K562 (cell line): ENCODE measurements around the gene SLC15A1. TPM values are rescaled to one million over a fixed set of nuclear protein-coding genes. Genes with fewer than 3 reads are reported as not detected.

Experiments used
- ATAC-seq: fragments of 200-7000 bp; cut with Tn5 transposase; 3 replicates; pipeline ENCODE4 v1.9.1; 2020; ENCODE audit warnings: moderate library complexity
- BruUV-seq: library from RNA; stranded (reverse); fragments of 400-500 nt; replicated peaks from 2 replicates; lab custom pipeline; 2021; lab: Mats Ljungman, UMichigan
- CTCF ChIA-PET: fragments of 300-600 bp; formaldehyde crosslinking; extraction: SDS; loops from one replicate; lab custom pipeline; 2021; ENCODE audit warnings: low intra/inter-chr PET ratio; lab: Yijun Ruan, JAX
- POLR2A ChIA-PET: fragments of 300-600, 350-650 bp; sonication (Branson Sonifier 250); formaldehyde crosslinking; extraction: SDS; loops from one replicate; lab custom pipeline; 2021; ENCODE audit warnings: antibody characterized with exemption, inconsistent platforms; lab: Yijun Ruan, JAX
- DNase-seq, 4 experiments: peaks; one replicate each; pipeline versions ENCODE4 v3.0.0 to v3.0.0-alpha.2; 2011 to 2018; ENCODE audit warnings: low spot score in 3 of 4, mixed read lengths in 3 of 4; ENCODE audit errors: extremely low read depth in 1 of 4
- FAIRE-seq: peaks from 2 replicates; lab custom pipeline; 2011; peaks lifted over from hg19 to GRCh38; lab: Jason Lieb, UNC
- H2AFZ ChIP-seq: 2 replicates; pipeline ENCODE4 v1.6.0; 2011; ENCODE audit warnings: low read depth, low read length, control low read depth, inconsistent platforms
- H3K27ac ChIP-seq: fragments of 200-600 bp; 3 replicates; pipeline ENCODE4 v1.8.0; 2011; ENCODE audit warnings: low read depth, mild to moderate bottlenecking, control low read depth, inconsistent platforms, low read length, moderate library complexity, mixed read lengths; ENCODE audit errors: extremely low read depth
- H3K27me3 ChIP-seq, 2 experiments: fragments of 300-600 bp in 1 of 2; 2 replicates in 1 of 2; 3 replicates in 1 of 2; pipeline versions ENCODE4 v1.6.0 to v1.8.0; 2011; ENCODE audit warnings: inconsistent platforms in 2 of 2, low read length in 2 of 2, mild to moderate bottlenecking in 1 of 2, mixed read lengths in 1 of 2, moderate library complexity in 1 of 2; ENCODE audit not compliant: control insufficient read depth in 2 of 2, insufficient read depth in 2 of 2
- H3K36me3 ChIP-seq: fragments of 300-600 bp; 3 replicates; pipeline ENCODE4 v1.8.0; 2011; ENCODE audit warnings: mild to moderate bottlenecking, low read length, inconsistent platforms; ENCODE audit not compliant: control insufficient read depth, insufficient read depth
- H3K4me1 ChIP-seq, 2 experiments: fragments of 200-600 bp in 1 of 2; replicated peaks in 1 of 2; 2 replicates in 1 of 2; 3 replicates in 1 of 2; pipeline versions ENCODE4 v1.5.1 to v1.8.0; 2011; ENCODE audit warnings: inconsistent platforms in 2 of 2, low read length in 2 of 2, mild to moderate bottlenecking in 1 of 2, mixed read lengths in 1 of 2, moderate library complexity in 1 of 2; ENCODE audit not compliant: control insufficient read depth in 2 of 2, insufficient read depth in 2 of 2
- H3K4me2 ChIP-seq: 2 replicates; pipeline ENCODE4 v1.6.1; 2011; ENCODE audit warnings: low read length, control low read depth, inconsistent platforms, mixed read lengths; ENCODE audit not compliant: insufficient read depth
- H3K4me3 ChIP-seq: fragments of 200-600 bp; sonication (generic), shearing (Covaris generic); 2 replicates; pipeline ENCODE4 v1.5.1; 2016; ENCODE audit warnings: control low read depth, inconsistent platforms
- H3K79me2 ChIP-seq: fragments of 200-600 bp; 3 replicates; pipeline ENCODE4 v1.8.0; 2011; ENCODE audit warnings: low read length, inconsistent platforms; ENCODE audit not compliant: control insufficient read depth, insufficient read depth
- H3K9ac ChIP-seq, 2 experiments: 2 replicates each; pipeline versions ENCODE4 v1.6.0 to v1.6.1; 2011; ENCODE audit warnings: low read depth in 2 of 2, low read length in 2 of 2, control low read depth in 1 of 2, inconsistent platforms in 1 of 2, mild to moderate bottlenecking in 1 of 2, mixed read lengths in 1 of 2; ENCODE audit not compliant: insufficient read depth in 1 of 2
- H3K9me1 ChIP-seq: one replicate; pipeline ENCODE4 v1.6.0; 2011; ENCODE audit warnings: inconsistent platforms, mild to moderate bottlenecking, low read length, moderate library complexity; ENCODE audit not compliant: control insufficient read depth, insufficient read depth
- H3K9me3 ChIP-seq: replicated peaks from 2 replicates; pipeline ENCODE4 v1.5.1; 2011; ENCODE audit warnings: low read depth, low read length, inconsistent platforms; ENCODE audit not compliant: control insufficient read depth, insufficient read depth
- H4K20me1 ChIP-seq: replicated peaks from 2 replicates; pipeline ENCODE4 v1.6.1; 2011; ENCODE audit warnings: low read length, inconsistent platforms, mixed read lengths; ENCODE audit not compliant: control insufficient read depth, insufficient read depth
- GABPA ChIP-seq: fragments of 200-800 bp; sonication (Bioruptor generic); conservative IDR thresholded peaks from 2 replicates; pipeline ENCODE4 v1.6.1; 2016; ENCODE audit warnings: low read depth, missing genetic modification characterization, missing compliant biosample characterization
- MAFG ChIP-seq: fragments of 450-650 bp; conservative IDR thresholded peaks from 2 replicates; pipeline ENCODE4 v1.6.1; 2016; ENCODE audit warnings: missing genetic modification characterization, missing compliant biosample characterization
- MIER1 ChIP-seq: fragments of 450-650 bp; IDR thresholded peaks from 2 replicates; pipeline ENCODE4 v1.6.1; 2016; ENCODE audit warnings: antibody characterized with exemption, mild to moderate bottlenecking, low read depth
- NELFE ChIP-seq: IDR thresholded peaks from 2 replicates; pipeline ENCODE4 v1.6.1; 2011; ENCODE audit warnings: mild to moderate bottlenecking; ENCODE audit not compliant: insufficient read depth, insufficient read length
- ZNF197 ChIP-seq: fragments of 200-800 bp; sonication (Bioruptor generic); IDR thresholded peaks from 2 replicates; pipeline ENCODE4 v1.6.1; 2016; ENCODE audit warnings: low read depth, missing genetic modification characterization, missing compliant biosample characterization
- WGBS: fragments of 100-300 bp; shearing (Covaris generic); methylation state at CpG from one replicate; pipeline ENCODE4 v1.1.6; 2016; ENCODE audit warnings: low coverage, mixed read lengths; ENCODE audit not compliant: insufficient coverage; ENCODE audit errors: missing lambda C conversion rate; 5-methylcytosine and 5-hydroxymethylcytosine counted together
- in situ Hi-C: fragments of 300-500 bp; cut with MboI; formaldehyde crosslinking; loops from 4 replicates; pipeline ENCODE4 v1.15.0; 2018; ENCODE audit warnings: inconsistent platforms, mixed read lengths
- intact Hi-C: fragments of 100-400 bp; cut with micrococcal nuclease; formaldehyde crosslinking; loops from 2 replicates; pipeline ENCODE4 v1.14.2; 2022
- polyA plus RNA-seq, 8 experiments: library from polyadenylated mRNA; depleted of rRNA in 4 of 8; stranded (reverse) in 5 of 8; unstranded in 3 of 8; fragments of >200 nt; fragmentation: Nextera tagmentation in 2 of 8; fragmentation: Illumina TruSeq in 1 of 8; extraction: Ambion mirVana in 2 of 8; extraction: Trizol in 1 of 8; gene quantifications; 2 replicates each; pipeline versions ENCODE4 v1.2.1 to v1.2.3, GENCODE V29; 2011 to 2014; ENCODE audit warnings: inconsistent platforms in 1 of 8, missing spikeins in 1 of 8
- total RNA-seq, 7 experiments: library from RNA; depleted of rRNA in 6 of 7; stranded (reverse); fragments of >200 nt in 6 of 7; fragmentation: Illumina TruSeq in 2 of 7; extraction: Trizol in 2 of 7; gene quantifications; 2 replicates each; pipeline versions ENCODE4 v1.2.1 to v1.2.3, GENCODE V29; 2011 to 2021; ENCODE audit warnings: low replicate concordance in 1 of 7
- TF ChIP-seq, protein P1 (sequence below): fragments of 450-650 bp; formaldehyde crosslinking; IDR thresholded peaks from 2 replicates; pipeline ENCODE4 v1.4.0; 2020; ENCODE audit warnings: mild to moderate bottlenecking, mixed read lengths
- TF ChIP-seq, protein P2 (sequence below), 2 experiments: fragments of 200-800 bp in 1 of 2; sonication (Bioruptor generic) in 1 of 2; sonication (generic) in 1 of 2; formaldehyde crosslinking in 1 of 2; IDR thresholded peaks in 1 of 2; conservative IDR thresholded peaks in 1 of 2; 2 replicates each; pipeline versions ENCODE4 v1.5.0 to v1.6.1; 2016 to 2020; ENCODE audit warnings: missing compliant biosample characterization in 1 of 2, missing genetic modification characterization in 1 of 2, missing genetic modification reagents in 1 of 2

SLC15A1 gene
- total and polyA plus RNA-seq, 9 of the 15 experiments (the other 6 are each of a cell fraction or from before 2014, with no cell fraction given), result not detected

DNA sequence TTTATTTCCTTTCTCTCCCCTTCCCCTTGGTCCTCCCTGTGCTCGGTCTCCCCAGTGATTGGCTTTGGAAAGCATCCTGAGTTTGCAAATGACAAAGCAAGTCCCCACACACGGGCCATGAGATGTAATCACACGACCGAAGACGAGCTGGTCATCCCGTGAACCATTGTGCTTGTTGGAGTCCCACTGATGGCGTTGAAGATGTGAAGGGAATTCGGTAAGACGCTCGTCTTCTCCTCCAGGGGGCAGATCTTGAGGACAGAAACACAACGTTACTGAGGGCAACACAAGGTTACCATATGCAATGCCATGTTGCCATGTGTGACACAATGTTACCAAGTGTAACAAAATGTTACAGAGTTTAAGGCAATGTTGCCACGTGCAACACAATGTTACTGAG, 42.0 kb upstream of the SLC15A1 start:
- H3K9me3 ChIP-seq, result no peaks in the 10 kb centered on the region
- ChIA-PET POLR2A (no interaction called here), CTCF (no interaction called here)
- FAIRE-seq (no peak), DNase-seq (no peak), ATAC-seq (no peak)
- intact Hi-C loops, result no loop called here
- no peaks in the 10 kb centered on the region for H3K27me3 ChIP-seq
- no peak overlapping the region for H3K4me2 ChIP-seq
- no peak overlapping the region for H3K9ac ChIP-seq
- 76% methylated on average over 10 of the region's 12 CpGs for WGBS
- no TSS peak for BruUV-seq
- H3K9me1 ChIP-seq, result no peaks in the 10 kb centered on the region
- in situ Hi-C loops, result no loop called here
- H3K79me2 ChIP-seq, result no peaks in the 10 kb centered on the region
- H2AFZ ChIP-seq, result no peak overlapping the region
- no peak overlapping the region for H3K4me3 ChIP-seq
- peaks cover 34% of the 10 kb centered on the region; the same call in 2 of the 3 replicates for H3K36me3 ChIP-seq
- H3K27ac ChIP-seq, result no peak overlapping the region; the same call in 2 of the 3 replicates
- no peaks in the 10 kb centered on the region for H4K20me1 ChIP-seq
- H3K4me1 ChIP-seq, result peaks cover 4 to 14% of the 10 kb centered on the region in 2 experiments; a peak in 4 of 5 replicates
- TF ChIP-seq MAFG (no peak), ZNF197 (no peak), MIER1 (no peak), NELFE (no peak), GABPA (tag) (no peak)
- TF ChIP-seq, protein P1, sequence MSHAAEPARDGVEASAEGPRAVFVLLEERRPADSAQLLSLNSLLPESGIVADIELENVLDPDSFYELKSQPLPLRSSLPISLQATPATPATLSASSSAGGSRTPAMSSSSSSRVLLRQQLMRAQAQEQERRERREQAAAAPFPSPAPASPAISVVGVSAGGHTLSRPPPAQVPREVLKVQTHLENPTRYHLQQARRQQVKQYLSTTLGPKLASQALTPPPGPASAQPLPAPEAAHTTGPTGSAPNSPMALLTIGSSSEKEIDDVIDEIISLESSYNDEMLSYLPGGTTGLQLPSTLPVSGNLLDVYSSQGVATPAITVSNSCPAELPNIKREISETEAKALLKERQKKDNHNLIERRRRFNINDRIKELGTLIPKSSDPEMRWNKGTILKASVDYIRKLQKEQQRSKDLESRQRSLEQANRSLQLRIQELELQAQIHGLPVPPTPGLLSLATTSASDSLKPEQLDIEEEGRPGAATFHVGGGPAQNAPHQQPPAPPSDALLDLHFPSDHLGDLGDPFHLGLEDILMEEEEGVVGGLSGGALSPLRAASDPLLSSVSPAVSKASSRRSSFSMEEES (CRISPR knock-in tag), result no peak
- TF ChIP-seq, protein P2, sequence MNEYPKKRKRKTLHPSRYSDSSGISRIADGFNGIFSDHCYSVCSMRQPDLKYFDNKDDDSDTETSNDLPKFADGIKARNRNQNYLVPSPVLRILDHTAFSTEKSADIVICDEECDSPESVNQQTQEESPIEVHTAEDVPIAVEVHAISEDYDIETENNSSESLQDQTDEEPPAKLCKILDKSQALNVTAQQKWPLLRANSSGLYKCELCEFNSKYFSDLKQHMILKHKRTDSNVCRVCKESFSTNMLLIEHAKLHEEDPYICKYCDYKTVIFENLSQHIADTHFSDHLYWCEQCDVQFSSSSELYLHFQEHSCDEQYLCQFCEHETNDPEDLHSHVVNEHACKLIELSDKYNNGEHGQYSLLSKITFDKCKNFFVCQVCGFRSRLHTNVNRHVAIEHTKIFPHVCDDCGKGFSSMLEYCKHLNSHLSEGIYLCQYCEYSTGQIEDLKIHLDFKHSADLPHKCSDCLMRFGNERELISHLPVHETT (CRISPR knock-in tag; conservative IDR thresholded peaks at IDR 0.05 in 1 of 2, IDR thresholded peaks at IDR 0.05 in 1 of 2), result no peak
